GF-D8 (cell line): ENCODE results near the gene COL25A1.
"Not testable (repeated sequence)": the region's sequence is repeated elsewhere in the genome, so short reads cannot be mapped to it uniquely, and the experiment has no call there.

Experiments
- DNase-seq: peaks from one replicate; lab custom pipeline; 2025; lab: John Stamatoyannopoulos, UW

COL25A1 gene

DNA sequence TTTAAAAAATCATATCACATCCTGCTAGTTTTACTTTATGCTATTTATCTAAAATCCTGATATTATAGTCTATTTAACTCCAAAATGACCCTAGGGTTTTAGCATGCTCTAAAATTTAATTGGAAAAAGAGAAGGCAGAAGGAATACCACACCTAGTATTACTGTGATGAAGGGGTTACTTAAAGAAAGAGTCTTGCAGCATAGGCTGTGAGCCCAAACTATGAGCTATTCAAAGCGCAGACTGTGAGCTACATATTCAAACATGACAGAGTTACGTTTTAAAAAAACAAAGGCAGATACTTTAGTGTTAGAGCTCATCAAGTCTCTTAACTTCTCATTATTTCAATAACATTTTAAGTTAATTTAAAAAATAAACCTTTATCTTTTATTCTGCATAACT is 291.9 kb downstream of the COL25A1 start:
- DNase-seq: no peak

DNA sequence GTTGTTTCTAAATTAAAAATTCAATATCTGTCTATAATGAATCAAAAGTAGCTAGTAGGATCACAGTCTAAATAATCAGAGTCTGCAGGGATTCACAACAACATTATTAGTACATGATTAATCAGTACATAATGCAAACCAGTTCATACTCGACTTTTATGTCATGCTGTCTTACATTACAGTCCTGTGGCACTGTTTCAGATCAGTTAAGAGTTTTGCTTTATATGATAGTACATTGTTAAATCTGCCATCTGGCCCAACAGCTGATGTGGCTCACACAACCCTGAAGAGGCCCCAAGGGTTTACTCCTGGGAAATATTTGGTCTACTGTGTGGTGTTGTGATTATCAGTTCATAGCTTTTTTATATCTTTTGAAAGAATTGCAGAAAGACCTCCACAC is 292.5 kb downstream of the COL25A1 start:
- DNase-seq: no peak

DNA sequence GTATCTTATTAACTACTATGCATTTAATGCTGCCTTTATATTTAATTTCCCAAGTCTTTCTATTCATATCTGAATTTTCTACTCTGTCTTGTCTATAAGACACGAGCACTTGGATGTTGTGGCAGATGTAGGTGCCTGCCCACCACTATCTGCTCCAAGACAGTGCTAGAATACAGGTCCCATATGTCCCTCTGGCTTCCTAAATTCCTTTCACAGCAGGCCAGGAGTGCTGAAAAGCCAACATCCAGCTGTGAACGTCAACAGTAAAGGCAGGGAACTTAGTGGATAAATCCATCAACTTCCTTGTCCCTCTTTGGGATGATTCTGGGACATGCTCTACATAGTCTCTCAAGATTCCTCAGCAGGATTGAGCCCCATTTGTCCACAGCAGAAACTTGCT is 294.5 kb downstream of the COL25A1 start:
- DNase-seq: no peak

DNA sequence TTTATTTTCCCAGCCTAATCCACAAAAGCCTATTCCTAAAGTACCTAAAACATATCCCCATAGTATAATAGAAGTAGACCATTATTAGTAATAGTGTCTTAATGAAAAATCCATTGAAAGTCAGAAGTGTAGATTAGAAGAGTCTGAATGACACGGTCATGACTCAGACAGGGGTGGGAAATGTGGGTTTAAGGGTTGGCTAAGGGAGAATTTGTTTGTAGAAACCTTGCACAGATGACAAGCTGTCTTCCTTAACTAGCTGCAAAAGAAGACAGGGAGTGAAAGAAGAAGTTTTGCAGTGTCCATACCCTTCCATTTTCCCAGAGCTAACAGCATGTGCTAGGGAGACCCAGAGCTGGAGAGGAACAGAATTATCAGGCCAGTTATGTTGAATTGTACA is 296.9 kb downstream of the COL25A1 start:
- no peak for DNase-seq

DNA sequence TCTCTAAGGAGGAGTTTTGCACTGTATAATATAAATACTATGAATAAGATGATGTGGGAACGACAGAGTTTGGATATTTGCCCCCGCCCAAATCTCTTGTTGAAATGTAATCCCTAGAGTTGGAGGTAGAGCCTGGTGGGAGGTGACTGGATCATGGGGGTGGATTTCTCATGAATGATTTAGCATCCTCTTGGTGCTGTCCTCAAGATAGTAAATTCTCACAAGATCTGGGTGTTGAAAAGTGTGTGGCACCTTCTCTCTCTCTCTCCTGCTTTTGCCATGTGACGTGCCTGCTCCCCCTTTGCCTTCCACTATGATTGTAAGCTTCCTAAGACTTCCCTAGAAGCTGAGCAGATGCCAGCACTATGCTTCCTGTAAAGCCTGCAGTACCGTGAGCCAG is 298.0 kb downstream of the COL25A1 start:
- no peak for DNase-seq

DNA sequence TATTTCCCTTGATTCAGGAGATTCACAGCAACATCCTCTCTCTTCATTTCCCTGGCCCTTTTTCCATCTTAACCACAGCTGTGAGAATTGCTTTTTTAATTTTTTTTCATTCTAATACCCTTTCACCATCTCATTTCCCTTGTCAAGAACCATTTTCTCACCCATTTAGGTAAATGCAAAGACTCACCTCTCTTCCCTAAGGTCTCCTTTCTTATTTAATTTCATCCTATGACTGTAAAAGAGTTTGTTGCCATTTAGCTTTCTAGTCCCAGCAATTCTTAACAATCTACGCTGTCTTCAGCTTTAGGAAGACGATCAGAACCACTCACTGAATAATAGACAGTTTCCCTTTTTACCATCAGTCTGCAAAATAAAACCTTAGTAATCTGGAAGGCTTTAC is 298.5 kb downstream of the COL25A1 start:
- no peak for DNase-seq

DNA sequence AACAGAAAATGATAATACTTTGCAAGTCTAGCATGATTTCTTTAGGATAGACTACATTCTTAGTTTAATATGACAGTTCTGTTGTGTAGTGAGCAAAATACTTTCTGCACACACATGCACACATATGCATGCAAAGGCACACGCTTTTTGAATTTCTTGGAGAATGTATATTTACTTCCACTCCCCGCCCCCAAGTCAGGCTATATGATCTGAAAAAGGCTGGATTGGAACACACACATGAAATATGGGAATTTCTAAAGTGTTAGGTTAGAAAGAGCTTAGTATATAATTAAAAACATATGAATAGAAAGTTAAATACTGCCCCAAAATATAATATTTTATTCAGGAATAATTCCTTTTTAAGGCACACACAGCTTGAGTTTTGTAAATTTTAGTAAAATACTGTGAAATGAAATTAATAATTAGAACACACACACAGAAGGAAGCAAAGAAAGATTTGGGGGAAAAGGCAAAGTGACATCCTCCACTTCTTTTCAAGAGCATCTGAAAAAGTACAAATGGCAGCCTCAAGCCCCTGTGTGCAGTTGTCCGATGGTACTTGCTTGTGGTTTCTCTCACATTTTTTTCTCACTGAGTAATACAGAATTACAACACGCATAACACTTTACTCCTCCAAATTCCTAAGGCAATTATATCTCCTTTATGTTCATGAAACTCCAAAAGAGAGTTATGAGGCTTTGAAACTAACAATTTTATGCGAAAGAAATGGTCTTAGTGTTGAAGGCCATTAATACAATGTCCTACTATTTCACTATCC is 310.7 kb downstream of the COL25A1 start:
- DNase-seq: no peak

DNA sequence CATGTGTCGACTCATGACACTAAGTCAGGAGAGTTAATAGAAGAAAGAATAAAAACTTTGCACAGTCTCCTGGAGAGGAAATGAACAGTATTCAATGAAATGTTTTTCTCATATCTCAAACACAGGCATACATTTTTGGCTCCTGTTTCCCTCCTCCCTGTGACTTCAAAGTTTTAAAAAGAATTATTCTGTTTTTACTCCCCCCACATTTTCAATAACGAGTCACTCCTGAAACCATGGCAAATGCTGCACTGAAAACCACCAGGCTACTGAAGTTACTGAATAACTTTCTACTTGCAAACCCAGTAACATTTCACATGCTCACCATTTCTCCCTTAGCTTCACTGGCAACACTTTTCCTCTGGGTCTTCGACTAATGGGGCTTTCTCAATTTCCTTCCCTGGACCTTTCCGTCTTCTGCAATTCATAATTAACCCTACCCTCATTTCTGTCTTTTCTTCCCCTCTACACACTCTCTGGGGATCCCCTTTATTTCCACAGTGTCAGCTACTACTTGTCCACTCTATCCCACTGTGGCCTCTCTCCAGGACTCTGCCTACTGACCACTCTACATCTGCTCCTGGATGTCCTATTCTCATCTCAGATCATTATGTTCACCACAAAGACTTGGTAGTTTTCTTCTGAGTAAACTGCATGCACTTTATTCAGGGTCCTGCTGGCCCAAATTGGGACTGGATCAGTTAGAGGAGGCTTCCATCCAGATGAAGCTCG is 313.8 kb downstream of the COL25A1 start:
- DNase-seq: no peak

DNA sequence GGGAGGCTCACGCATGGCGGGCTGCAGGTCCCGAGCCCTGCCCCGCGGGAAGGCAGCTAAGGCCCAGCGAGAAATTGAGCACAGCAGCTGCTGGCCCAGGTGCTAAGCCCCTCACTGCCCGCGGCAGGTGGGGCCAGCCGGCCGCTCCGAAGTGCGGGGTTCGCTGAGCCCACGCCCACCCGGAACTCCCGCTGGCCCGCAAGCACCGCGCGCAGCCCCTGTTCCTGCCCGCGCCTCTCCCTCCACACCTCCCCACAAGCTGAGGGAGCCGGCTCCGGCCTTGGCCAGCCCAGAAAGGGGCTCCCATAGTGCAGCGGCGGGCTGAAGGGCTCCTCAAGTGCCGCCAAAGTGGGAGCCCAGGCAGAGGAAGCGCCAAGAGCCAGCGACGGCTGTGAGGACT is 318.0 kb downstream of the COL25A1 start:
- not testable (repeated sequence) for DNase-seq

DNA sequence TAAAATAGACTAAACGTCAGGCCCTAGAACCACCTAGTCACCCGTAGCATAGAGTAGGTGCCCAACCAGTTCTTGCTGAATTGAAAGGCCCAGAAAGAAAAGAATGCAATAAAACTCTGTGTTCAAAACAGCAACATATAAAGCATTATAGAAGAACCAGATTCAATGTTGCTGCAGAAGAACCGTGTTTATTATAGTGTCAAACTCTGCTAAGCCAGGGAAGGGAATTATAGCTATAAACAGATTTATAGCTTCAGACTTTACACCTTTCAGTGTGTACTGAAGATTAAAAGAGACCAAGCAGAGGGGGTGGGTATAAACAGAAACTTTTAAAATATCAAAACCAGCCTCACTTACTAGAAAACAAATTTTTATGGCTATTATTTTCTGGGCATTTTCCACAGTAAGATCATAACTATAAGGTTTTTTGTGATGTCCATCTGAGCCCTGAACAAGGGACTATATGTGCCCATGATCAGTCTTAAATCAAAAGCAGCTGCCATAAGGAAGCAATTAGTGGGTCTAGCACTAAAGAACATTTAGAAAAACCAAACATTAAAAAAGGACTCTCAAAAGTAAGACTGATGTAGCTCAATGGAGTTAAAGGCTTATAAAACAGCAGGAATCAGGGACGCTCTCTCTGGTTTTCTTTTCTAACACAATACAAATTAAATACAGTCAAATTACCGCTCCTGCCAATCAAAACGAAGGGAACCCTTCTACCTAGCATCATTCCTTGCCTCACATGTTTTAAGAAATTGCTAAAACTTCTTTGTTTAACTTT is 319.9 kb downstream of the COL25A1 start:
- no peak for DNase-seq

DNA sequence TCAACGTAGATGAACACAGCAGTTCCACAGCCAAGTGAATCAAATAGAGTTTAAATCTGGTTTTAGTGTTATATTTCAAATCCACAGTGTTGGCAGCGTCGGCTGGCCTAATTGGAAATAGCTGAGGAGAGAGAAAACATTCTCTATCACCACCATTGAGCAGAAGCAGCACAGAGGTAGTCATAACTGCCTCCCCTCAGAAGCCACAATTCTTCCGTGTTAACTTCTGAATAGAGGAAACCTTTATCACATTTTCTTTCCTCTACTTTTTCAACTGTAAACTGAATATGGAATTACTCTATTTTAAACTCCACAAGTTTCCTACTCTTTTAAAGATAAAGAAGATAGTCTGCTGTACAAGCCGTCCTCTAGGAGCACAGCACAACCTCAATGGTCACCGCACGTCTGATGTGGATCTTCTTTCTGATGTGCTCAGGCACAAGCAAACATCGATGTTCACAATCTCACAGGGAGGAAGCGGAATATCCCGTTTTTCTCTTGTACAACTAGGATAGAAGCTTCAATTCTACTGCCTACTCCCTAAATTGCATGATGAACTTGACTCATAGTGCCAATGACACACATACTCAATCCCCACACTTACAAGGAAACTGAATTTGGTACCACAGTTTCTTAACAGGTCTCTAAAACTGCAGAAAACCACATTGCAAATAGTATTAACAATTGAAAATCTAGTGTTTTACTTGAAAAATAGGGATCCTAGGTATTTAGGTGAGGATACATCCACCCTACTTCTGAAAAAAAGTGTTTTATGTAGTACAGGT is 321.8 kb downstream of the COL25A1 start:
- DNase-seq: no peak

DNA sequence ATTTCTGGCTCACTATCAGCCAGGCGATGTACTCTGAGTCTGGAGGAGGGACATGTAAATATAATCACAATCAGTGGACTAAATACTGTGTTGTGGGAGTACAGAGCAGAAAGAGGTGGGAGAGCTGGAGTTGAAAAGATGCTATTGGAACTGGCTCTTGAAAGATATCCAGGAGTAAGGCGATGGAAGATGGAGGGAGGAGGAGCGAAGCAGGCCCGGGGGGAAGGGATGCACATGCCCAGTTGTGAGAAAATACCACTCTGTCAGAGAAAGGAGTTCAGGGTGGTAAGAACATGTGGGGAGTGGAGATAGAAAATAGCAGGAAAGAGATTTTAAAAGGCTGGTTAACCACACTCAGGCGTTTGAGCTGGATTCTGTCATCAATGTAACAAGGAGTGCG is 322.7 kb downstream of the COL25A1 start:
- no peak for DNase-seq

DNA sequence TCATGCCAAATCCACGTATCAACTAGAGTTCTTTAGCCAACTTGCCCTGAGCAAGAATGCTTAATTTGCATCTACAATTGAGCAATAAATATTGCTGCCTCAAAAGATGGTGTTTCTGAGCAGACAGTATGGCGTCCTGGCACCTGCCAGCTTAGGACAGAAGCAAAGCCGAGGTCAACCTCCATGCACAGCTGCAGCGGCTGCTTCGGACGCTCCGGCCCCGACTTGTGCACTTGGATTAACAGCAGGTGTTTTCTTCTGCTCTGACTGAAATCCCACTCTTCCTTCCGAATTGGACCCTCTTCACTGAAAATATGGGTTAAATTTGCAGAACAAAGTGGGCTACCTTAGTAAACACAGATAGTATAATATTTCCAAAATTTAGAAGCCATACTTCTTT is 324.4 kb downstream of the COL25A1 start:
- DNase-seq: no peak

DNA sequence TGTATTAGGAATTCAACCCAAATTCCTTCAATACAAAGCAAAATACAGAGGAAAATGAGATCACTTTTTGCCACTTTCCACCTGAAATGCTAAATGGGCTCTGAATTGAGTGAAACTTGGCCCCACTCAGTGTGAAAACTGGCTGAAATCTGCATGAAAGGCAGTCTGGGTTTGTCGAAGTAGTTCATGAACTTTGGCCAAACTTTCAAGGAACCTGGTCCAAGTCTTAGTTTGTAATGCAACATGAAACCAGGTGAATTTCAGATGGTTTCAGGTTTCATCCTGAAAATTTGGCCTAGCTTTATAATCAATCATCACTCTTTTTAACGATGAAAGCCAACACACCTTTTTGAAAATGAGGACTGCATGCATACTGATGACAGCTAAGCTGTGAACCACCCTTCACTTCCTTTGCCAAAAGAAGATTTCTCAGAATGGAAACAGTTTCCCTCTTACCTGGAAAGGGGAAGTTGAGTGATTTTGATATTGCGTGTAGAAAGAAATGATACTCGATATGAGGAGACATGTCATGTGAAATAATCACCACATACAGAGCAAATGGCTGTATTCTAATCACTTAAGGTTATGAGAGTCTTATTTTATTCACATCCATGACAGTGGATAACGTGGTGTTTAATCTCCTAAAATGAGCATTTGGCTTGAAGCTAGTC is 329.7 kb downstream of the COL25A1 start:
- peak; percentile 68 for DNase-seq

DNA sequence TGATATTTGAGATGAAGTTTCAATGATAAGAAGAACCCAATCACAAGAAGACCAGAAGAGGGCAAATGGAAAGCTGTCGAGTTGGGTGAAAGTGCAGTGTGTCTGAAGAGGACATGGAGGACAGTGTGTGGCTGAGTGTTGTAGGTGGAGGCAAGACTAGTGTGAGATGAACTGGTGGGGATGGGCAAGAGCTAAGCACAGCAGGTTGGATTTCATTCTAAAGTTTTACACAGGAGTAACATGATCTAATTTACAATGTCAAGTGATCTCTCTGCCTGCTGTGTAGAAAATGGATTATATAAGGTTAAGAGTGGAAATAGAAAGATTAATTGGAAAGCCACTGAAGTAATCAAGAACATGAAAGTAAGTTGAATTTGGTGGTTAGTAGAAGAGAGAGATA is 331.0 kb downstream of the COL25A1 start:
- DNase-seq: no peak

DNA sequence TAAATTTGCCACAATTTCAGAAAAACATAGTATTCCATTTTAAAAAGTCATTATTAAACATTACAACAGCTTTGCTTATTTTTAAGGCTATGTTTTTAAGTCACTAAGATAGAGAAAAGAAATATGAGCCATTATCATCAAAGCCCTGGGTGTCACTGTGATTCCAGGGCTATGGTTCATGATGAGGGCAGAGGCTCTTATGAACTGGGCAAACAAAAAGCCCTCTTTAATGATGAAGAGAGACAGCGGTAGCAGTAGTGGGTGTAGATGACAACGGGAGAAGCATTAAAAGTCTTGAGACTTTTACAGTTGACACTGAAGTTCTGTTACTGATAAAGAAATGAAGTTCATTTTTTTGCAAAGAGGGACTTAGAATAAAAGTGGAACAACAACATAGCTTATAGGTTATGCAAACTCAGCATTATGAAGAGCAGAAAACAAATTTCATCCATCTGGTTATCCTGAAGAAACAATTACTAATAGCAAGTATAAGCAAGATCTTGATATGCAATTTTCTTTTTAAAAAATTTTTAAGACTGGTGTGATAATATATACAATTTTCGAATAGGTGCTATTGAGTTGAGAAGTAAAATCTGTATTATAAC is 336.9 kb downstream of the COL25A1 start:
- no peak for DNase-seq

DNA sequence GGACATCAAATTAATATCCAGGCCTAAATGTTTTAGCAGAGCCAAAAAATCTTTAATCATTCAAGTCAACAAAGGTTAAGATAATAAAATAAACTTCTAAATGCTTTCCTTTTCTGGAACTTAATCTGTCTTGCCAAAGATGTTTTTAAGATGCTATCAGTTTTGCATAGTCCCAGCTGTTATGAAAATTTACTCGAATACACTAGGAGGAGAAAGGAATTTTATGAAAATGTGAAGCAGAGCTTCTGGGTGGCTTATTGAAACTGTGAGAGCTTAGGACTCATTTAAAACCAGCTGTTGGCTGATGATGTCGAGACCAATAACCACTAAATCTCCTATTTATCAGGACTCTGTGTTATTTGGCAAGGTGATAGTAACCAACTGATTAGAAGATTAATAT is 337.4 kb downstream of the COL25A1 start:
- no peak for DNase-seq

DNA sequence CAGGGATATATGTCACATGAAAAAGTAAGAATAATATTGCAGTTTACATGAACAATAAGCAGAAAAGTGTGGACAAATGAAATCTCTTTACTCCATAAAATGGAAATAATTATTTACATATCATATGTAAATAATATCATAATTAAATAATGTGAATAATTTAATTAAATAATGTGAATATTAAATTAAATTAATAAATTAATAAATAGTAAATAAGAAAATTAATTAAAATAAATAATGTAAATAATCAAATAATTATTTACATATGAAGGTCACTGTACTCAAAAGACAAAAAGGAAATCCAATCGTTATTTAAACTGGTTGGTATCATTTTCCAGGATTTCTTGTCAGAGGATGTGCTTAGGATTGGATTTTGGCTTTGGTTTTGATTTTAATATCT is 338.5 kb downstream of the COL25A1 start:
- DNase-seq: no peak

DNA sequence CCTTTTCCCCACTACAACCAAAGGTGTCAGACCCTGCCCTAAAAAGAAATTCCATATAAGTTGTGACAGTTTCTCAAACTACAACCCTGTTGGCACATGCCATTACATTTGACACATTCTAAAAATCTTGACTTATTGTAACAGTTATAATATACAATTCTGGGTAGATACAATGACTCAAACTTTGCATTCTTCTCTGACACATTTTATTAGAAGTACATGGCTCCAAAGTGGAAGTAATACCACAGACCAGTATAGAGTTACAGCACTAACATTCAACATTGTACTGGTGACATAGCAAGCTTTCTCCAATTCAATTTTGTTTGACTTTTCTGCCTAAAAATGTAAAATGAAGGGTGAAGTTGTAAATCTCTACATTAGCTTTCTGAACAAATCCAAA is 343.0 kb downstream of the COL25A1 start:
- no peak for DNase-seq

DNA sequence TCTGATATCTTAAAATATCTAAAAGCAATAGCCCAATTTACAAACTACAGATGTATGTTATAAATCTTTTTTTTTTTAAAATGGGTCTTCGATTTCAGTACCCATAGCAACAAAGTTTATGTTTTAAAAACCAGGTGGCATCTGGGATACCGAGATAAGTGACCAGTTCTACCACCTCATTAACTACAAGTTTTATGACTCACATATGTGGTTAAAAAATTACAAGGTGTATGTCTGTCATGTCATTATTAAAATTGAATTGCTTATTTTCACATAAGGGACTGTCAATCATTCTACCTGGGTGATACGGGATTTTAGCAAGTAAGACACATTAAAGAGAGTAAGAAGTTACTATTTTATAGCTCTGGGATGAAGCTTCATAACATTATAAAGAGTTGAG is 347.6 kb downstream of the COL25A1 start:
- no peak for DNase-seq

DNA sequence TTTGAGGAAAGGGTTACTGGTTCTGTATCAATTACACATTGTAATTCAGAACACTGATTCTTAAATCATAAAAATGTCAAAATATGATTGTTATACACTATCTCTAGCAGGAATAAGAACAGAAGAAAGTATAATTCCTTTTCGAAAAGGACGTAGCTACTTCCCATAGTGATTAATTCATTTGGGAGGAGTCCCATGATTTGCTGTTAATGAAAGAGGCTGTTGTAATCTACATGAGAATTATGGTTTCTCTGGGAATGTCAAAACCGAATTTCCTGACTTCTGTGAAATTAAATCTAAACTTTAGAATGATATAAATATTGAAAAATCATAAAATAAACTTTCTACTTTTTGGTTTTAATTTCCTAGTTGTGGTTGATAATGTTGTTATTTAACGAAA is 348.5 kb downstream of the COL25A1 start:
- no peak for DNase-seq
